Right kidney (tissue), 1 donor: ENCODE data around the gene RMI2.

ENCODE experiments used
- DNase-seq: peaks from one replicate; pipeline ENCODE4 v3.0.0-alpha.2; 2016

Gene RMI2

GRCh38 chr16:11398851-11399250 is 53.6 kb downstream of the RMI2 start:
- DNase-seq: no peak

DNA sequence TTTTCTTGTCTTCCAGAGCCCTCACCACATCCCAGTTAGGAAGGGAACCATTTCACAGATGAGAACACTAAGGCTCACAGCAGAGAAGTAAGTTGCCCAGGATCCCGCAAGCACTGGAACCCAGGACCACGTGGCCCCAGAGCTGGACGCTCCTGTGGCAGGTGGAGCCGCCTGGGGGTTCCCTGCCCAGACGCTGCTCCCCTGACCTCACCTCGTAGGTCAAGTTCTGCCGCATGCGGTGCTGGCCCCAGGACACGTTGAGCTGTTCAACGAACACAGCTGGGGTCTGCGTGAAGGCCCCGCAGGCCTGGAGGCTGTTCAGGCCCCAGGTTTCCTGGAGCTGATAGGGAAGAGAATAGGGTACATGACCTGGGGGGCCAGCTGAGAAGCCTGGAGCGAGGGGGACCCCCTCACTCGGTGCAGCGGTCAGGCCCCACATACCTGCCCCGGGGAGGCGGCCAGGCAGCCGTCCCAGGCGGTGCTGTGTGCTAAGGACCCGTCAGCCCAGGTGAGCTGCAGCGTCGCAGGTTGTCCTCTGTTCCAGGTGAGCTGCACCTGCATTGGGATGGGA is 54.1 kb downstream of the RMI2 start:
- DNase-seq: no peak

DNA sequence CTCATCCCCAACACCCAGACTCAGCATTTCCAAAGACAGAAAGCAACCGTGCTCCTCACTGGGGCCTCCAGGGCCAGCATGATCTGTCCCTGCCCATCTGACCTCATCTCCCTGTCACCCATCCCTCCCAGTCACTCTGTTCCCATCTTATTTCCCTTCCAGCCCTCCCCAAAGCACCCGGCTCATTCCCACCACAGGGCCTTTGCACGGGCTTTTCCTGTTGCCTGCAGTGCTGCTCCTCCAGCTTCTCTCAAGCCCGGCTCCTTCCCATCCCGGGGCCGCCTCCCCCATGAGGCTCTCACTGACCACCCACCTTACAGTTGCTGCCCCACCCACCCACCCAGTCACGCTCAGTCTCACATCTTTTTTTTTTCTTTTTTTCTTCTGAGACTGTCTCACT is 54.8 kb downstream of the RMI2 start:
- DNase-seq: no peak
